Tibial artery (tissue), 4 donors: ENCODE results near the gene PI4K2A.

Source experiments
- DNase-seq, 2 donors: peaks; one replicate each; pipeline ENCODE4 v3.0.0-alpha.2; 2019
- H3K27ac ChIP-seq, 2 donors: fragments of 200-600 bp; sonication (generic) in 1 of 2; 1 replicate in 1 of 2; 2 replicates in 1 of 2; pipeline ENCODE4 v1.5.1; 2018 to 2019; ENCODE audit warnings: mild to moderate bottlenecking in 1 of 2
- H3K27me3 ChIP-seq, 2 donors: fragments of 200-600 bp; sonication (generic) in 1 of 2; one replicate each; pipeline versions ENCODE4 v1.5.1 to v1.6.0; 2016 to 2019
- H3K36me3 ChIP-seq, 3 donors: fragments of 200-600 bp; sonication (generic) in 2 of 3; one replicate each; pipeline ENCODE4 v1.5.1; 2016 to 2019; ENCODE audit warnings: mild to moderate bottlenecking in 2 of 3
- H3K4me1 ChIP-seq, 4 donors: fragments of 200-600 bp; sonication (generic) in 2 of 4; 1 replicate in 3 of 4; 2 replicates in 1 of 4; pipeline ENCODE4 v1.5.1; 2016 to 2019
- H3K4me3 ChIP-seq, 2 donors: fragments of 200-600 bp; sonication (generic) in 1 of 2; 1 replicate in 1 of 2; 2 replicates in 1 of 2; pipeline ENCODE4 v1.5.1; 2018 to 2019; ENCODE audit warnings: mild to moderate bottlenecking in 2 of 2
- H3K9me3 ChIP-seq, 3 donors: fragments of 200-600 bp; sonication (generic) in 1 of 3; one replicate each; pipeline ENCODE4 v1.5.1; 2016 to 2019
- CTCF ChIP-seq, 2 experiments: fragments of 200-600 bp in 1 of 2; fragments of 450-650 bp in 1 of 2; IDR thresholded peaks; one replicate each; pipeline ENCODE4 v1.5.1; 2017 to 2019; ENCODE audit warnings: antibody characterized with exemption in 2 of 2, mild to moderate bottlenecking in 1 of 2, moderate library complexity in 1 of 2
- intact Hi-C: fragments of 100-400 bp; cut with DNase I; formaldehyde crosslinking; loops from one replicate; pipeline ENCODE4 v1.15.0; 2023; ENCODE audit warnings: low total_unique reads

PI4K2A gene

GRCh38 chr10:97651773-97652172, 11.3 kb downstream of the PI4K2A start:
- intact Hi-C loops: no loop called here
- H3K4me1 ChIP-seq: peaks cover 0 to 24% (median 2%) of the 10 kb centered on the region in 4 donors
- TF ChIP-seq CTCF (IDR thresholded peaks at IDR 0.05): no peak
- H3K36me3 ChIP-seq: peaks cover 26 to 59% (median 41%) of the 10 kb centered on the region in 3 donors
- no peaks in the 10 kb centered on the region for H3K9me3 ChIP-seq
- DNase-seq: no peak
- no peak overlapping the region for H3K27ac ChIP-seq
- no peak overlapping the region for H3K4me3 ChIP-seq
- no peaks in the 10 kb centered on the region for H3K27me3 ChIP-seq

GRCh38 chr10:97656777-97657176, 16.3 kb downstream of the PI4K2A start:
- no peak for DNase-seq
- no peaks in the 10 kb centered on the region for H3K27me3 ChIP-seq
- intact Hi-C loops: no loop called here
- H3K4me3 ChIP-seq: no peak overlapping the region
- H3K27ac ChIP-seq: no peak overlapping the region
- H3K9me3 ChIP-seq: no peaks in the 10 kb centered on the region
- no peaks in the 10 kb centered on the region for H3K4me1 ChIP-seq
- H3K36me3 ChIP-seq: peaks cover 21 to 74% (median 51%) of the 10 kb centered on the region in 3 donors
- TF ChIP-seq CTCF (IDR thresholded peaks at IDR 0.05): no peak

GRCh38 chr10:97659589-97659988, 19.1 kb downstream of the PI4K2A start:
- H3K27me3 ChIP-seq: no peaks in the 10 kb centered on the region
- intact Hi-C loops: no loop called here
- no peak for DNase-seq
- no peak overlapping the region for H3K4me3 ChIP-seq
- peaks cover 18 to 75% (median 62%) of the 10 kb centered on the region in 3 donors for H3K36me3 ChIP-seq
- H3K9me3 ChIP-seq: no peaks in the 10 kb centered on the region
- no peak overlapping the region for H3K27ac ChIP-seq
- no peaks in the 10 kb centered on the region for H3K4me1 ChIP-seq
- TF ChIP-seq CTCF (IDR thresholded peaks at IDR 0.05): no peak

GRCh38 chr10:97664282-97664850, 23.9 kb downstream of the PI4K2A start:
- intact Hi-C loops: no loop called here
- no peaks in the 10 kb centered on the region for H3K27me3 ChIP-seq
- H3K36me3 ChIP-seq: peaks cover 21 to 78% (median 73%) of the 10 kb centered on the region in 3 donors
- H3K4me3 ChIP-seq: no peak overlapping the region
- no peaks in the 10 kb centered on the region for H3K4me1 ChIP-seq
- no peak overlapping the region for H3K27ac ChIP-seq
- no peak for TF ChIP-seq CTCF (IDR thresholded peaks at IDR 0.05)
- DNase-seq: no peak
- H3K9me3 ChIP-seq: no peaks in the 10 kb centered on the region

GRCh38 chr10:97666992-97667391, 26.5 kb downstream of the PI4K2A start:
- H3K27ac ChIP-seq: no peak overlapping the region
- no peaks in the 10 kb centered on the region for H3K9me3 ChIP-seq
- peaks cover 28 to 85% (median 75%) of the 10 kb centered on the region in 3 donors for H3K36me3 ChIP-seq
- no peaks in the 10 kb centered on the region for H3K4me1 ChIP-seq
- TF ChIP-seq CTCF (IDR thresholded peaks at IDR 0.05): no peak
- no peaks in the 10 kb centered on the region for H3K27me3 ChIP-seq
- H3K4me3 ChIP-seq: no peak overlapping the region
- intact Hi-C loops: no loop called here
- no peak for DNase-seq

- Histone ChIP-seq H3K27me3 (no peaks in the 10 kb centered on the region), H3K27ac (no peak overlapping the region), H3K4me1 (no peaks in the 10 kb centered on the region), H3K36me3 (peaks cover 28 to 82% (median 70%) of the 10 kb centered on the region in 3 donors), H3K4me3 (no peak overlapping the region), H3K9me3 (no peaks in the 10 kb centered on the region)
- intact Hi-C loops: no loop called here
- DNase-seq: no peak
- no peak for TF ChIP-seq CTCF (IDR thresholded peaks at IDR 0.05)
Measured at GRCh38 chr10:97667463-97667862, 27.0 kb downstream of the PI4K2A start.
